Prostate gland (tissue), 2 donors: ENCODE measurements around the gene POU2F1.

Experiments
- POLR2A ChIP-seq: fragments of 450-650 bp; IDR thresholded peaks from one replicate; pipeline ENCODE4 v1.6.1; 2016; ENCODE audit warnings: antibody characterized with exemption, mild to moderate bottlenecking
- POLR2AphosphoS5 ChIP-seq: sonication (generic); formaldehyde crosslinking; IDR thresholded peaks from one replicate; pipeline ENCODE4 v1.6.1; 2017; ENCODE audit warnings: antibody characterized with exemption
- TF ChIP-seq, protein P1 (sequence below), 4 experiments: fragments of 200-600 bp in 2 of 4; fragments of 450-650 bp in 2 of 4; sonication (generic) in 2 of 4; IDR thresholded peaks; 1 replicate in 3 of 4; 2 replicates in 1 of 4; pipeline ENCODE4 v1.5.1; 2016 to 2019; ENCODE audit warnings: antibody characterized with exemption in 4 of 4, mild to moderate bottlenecking in 2 of 4, moderate library complexity in 2 of 4

DNA sequence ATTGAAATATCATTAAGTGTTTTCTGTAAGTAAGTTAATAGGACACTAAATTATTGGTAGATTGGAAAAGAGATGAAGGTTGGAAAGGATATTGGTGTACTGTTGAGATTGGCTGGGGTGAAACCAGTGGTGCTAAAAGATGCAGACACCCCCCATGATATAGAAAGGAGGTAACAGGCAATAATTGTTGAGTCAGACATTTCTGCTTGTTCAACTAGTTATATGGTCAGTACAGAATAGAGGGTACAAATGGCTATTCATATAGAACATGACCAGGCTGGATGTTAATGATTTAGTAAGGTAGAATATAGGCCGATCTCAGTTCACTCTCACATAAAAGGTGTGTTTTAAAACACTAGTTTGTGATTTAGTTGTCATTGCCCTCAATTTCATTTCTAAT lies 104.5 kb downstream of the POU2F1 start:
- TF ChIP-seq, protein P1, sequence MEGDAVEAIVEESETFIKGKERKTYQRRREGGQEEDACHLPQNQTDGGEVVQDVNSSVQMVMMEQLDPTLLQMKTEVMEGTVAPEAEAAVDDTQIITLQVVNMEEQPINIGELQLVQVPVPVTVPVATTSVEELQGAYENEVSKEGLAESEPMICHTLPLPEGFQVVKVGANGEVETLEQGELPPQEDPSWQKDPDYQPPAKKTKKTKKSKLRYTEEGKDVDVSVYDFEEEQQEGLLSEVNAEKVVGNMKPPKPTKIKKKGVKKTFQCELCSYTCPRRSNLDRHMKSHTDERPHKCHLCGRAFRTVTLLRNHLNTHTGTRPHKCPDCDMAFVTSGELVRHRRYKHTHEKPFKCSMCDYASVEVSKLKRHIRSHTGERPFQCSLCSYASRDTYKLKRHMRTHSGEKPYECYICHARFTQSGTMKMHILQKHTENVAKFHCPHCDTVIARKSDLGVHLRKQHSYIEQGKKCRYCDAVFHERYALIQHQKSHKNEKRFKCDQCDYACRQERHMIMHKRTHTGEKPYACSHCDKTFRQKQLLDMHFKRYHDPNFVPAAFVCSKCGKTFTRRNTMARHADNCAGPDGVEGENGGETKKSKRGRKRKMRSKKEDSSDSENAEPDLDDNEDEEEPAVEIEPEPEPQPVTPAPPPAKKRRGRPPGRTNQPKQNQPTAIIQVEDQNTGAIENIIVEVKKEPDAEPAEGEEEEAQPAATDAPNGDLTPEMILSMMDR (IDR thresholded peaks at IDR 0.05), result no peak
- no peak for TF ChIP-seq POLR2AphosphoS5
- no peak for TF ChIP-seq POLR2A
